ENCODE data around the gene LSAMP. TPM values are rescaled to one million over a fixed set of nuclear protein-coding genes. Genes with fewer than 3 reads are reported as not detected.

Gene LSAMP
- total and polyA plus RNA-seq, 2 experiments from 2014 or later = 4.6 to 6.0 TPM

DNA sequence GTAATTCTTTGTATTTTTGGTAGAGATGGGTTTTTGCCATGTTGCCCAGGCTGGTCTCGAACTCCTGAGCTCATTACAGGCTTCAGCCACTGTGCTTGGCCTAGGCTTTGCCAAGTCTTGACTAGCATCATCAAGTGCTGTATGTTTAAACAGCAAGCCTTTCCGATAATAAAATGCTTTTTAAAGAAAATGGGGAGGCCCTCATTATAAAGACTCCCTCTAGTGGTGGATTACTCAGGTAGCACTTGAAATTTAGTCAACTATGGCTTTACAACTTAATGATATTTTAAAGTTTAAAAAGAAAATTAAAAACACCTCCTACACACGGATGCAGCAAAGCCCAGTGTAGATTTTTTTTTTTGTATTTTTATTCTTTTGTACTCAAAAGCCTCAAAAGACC, 608.3 kb downstream of the LSAMP start:
- Histone ChIP-seq H3K4me3 (no peak overlapping the region), H3K4me1 (ENCODE audit: low read depth) (peaks cover 7% of the 10 kb centered on the region), H3K27ac (no peak overlapping the region), H3K36me3 (no peaks in the 10 kb centered on the region), H3K9me3 (ENCODE audit: low read depth) (no peaks in the 10 kb centered on the region), H3K27me3 (no peaks in the 10 kb centered on the region)
- peak; percentile 32 to 47 for DNase-seq (ENCODE audit: low read depth in 1 of 2, low spot score in 1 of 2)
- TF ChIP-seq, protein P1, sequence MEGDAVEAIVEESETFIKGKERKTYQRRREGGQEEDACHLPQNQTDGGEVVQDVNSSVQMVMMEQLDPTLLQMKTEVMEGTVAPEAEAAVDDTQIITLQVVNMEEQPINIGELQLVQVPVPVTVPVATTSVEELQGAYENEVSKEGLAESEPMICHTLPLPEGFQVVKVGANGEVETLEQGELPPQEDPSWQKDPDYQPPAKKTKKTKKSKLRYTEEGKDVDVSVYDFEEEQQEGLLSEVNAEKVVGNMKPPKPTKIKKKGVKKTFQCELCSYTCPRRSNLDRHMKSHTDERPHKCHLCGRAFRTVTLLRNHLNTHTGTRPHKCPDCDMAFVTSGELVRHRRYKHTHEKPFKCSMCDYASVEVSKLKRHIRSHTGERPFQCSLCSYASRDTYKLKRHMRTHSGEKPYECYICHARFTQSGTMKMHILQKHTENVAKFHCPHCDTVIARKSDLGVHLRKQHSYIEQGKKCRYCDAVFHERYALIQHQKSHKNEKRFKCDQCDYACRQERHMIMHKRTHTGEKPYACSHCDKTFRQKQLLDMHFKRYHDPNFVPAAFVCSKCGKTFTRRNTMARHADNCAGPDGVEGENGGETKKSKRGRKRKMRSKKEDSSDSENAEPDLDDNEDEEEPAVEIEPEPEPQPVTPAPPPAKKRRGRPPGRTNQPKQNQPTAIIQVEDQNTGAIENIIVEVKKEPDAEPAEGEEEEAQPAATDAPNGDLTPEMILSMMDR (IDR thresholded peaks at IDR 0.05; ENCODE audit: low read depth, low read length) = peak; percentile 77

DNA sequence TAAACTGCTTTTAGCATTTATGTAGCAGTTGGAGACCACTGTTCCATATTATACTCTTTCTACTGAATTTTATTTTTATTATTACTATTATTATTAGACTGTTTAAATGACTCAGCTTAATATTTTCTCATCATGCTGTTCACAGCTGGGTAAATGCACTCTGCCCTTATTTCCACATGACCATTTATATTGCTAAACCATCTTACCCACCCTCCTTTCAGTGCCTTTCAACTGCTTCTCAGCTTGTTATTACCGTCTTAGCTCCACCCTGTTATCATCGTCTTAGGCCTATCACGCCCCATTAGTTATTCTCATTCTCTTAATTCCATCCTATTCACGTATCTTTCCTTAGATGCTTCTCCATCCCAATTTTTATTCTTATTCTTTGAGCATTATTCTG, 609.3 kb downstream of the LSAMP start:
- Histone ChIP-seq H3K27ac (no peak overlapping the region), H3K4me1 (ENCODE audit: low read depth) (no peaks in the 10 kb centered on the region), H3K27me3 (no peaks in the 10 kb centered on the region), H3K36me3 (no peaks in the 10 kb centered on the region), H3K4me3 (no peak overlapping the region), H3K9me3 (ENCODE audit: low read depth) (no peaks in the 10 kb centered on the region)
- TF ChIP-seq, protein P1 (IDR thresholded peaks at IDR 0.05; ENCODE audit: low read depth, low read length) = no peak
- DNase-seq (ENCODE audit: low read depth in 1 of 2, low spot score in 1 of 2) = no peak

DNA sequence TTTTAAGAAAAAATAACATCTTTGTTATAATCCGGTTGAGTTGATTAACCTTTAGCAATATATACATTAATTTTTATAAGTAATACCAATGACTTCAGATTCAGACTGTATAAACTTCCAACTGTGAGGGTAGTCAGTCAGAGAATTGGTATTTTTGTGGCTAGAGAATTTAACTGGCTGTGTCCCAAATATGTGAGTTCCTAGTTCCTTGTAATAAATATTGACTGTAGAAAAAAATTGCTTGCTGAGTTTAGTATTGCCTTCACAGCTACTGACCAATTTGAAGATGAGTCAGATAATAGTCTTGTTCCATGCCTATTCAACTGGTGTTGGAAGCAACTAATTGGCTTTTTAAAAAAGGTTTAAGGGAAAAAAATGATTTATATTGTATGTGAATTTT, 611.2 kb downstream of the LSAMP start:
- H3K27ac ChIP-seq = no peak overlapping the region
- no peaks in the 10 kb centered on the region for H3K4me1 ChIP-seq (ENCODE audit: low read depth)
- peak in 1 of 2 donors; percentile 50 for DNase-seq (ENCODE audit: low read depth in 1 of 2, low spot score in 1 of 2)
- H3K9me3 ChIP-seq (ENCODE audit: low read depth) = no peaks in the 10 kb centered on the region
- no peaks in the 10 kb centered on the region for H3K27me3 ChIP-seq
- H3K4me3 ChIP-seq = no peak overlapping the region
- no peaks in the 10 kb centered on the region for H3K36me3 ChIP-seq
- TF ChIP-seq, protein P1 (IDR thresholded peaks at IDR 0.05; ENCODE audit: low read depth, low read length) = no peak

DNA sequence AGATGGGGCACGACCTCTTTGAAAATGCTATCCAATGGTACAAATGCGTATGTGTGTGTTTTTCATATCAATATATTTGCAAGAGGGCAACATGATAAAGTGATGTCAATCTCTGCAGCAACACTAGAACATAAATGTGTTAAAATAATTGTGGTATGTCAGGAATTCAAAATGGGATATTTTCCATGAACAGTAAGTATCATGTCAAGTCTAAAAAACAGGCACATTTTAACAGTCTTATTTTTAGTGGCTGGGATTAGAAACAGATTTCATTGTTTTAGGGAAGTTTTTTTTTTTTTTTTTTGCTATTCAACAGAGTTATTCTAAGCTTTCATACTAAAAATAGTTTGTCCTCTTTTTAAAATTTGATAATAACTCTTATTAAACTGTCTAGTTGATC, 612.2 kb downstream of the LSAMP start:
- no peak overlapping the region for H3K27ac ChIP-seq
- TF ChIP-seq, protein P1 (IDR thresholded peaks at IDR 0.05; ENCODE audit: low read depth, low read length) = no peak
- DNase-seq (ENCODE audit: low read depth in 1 of 2, low spot score in 1 of 2) = peak in 1 of 2 donors; percentile 18
- H3K9me3 ChIP-seq (ENCODE audit: low read depth) = no peaks in the 10 kb centered on the region
- no peaks in the 10 kb centered on the region for H3K27me3 ChIP-seq
- no peaks in the 10 kb centered on the region for H3K4me1 ChIP-seq (ENCODE audit: low read depth)
- H3K36me3 ChIP-seq = no peaks in the 10 kb centered on the region
- no peak overlapping the region for H3K4me3 ChIP-seq

DNA sequence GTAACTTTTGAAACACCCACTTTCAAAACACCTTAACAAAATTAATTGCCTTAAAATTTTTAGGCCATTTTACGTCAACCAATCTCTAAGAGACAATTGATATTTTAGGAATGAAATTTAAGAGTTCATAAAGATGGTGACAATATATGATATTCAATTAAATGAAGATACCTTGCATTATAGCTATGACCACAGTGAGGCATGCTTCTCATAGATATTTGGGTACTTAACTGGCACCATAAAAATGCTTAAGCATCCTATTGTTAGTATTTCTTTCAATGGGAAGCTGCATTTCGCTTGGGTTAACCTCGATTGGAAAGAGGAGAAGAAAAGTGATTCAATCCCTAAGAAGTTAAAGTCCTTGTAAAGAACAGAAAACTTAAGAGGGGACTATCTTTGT, 613.0 kb downstream of the LSAMP start:
- TF ChIP-seq, protein P1 (IDR thresholded peaks at IDR 0.05; ENCODE audit: low read depth, low read length) = no peak
- Histone ChIP-seq H3K4me3 (no peak overlapping the region), H3K4me1 (ENCODE audit: low read depth) (no peaks in the 10 kb centered on the region), H3K27me3 (no peaks in the 10 kb centered on the region), H3K36me3 (no peaks in the 10 kb centered on the region), H3K9me3 (ENCODE audit: low read depth) (no peaks in the 10 kb centered on the region), H3K27ac (no peak overlapping the region)
- no peak for DNase-seq (ENCODE audit: low read depth in 1 of 2, low spot score in 1 of 2)

DNA sequence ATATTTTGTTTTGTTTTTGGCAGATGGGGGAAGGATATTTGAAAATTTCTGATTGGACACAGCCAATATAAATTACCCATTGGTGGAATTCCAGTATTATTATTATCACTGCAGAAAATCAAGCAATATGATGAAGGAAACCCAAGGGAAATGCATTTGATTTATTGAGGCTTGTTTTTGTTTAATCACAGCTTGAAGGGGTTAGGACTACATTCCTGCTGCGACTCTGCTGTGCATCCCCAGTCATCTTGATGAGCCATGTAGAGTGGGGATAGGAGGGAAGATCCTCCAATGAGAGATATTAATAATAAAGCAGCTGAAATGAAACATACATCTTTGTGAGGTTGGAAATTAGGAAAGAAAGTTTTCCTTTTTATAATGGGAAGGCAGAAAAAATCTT, 613.4 kb downstream of the LSAMP start:
- Histone ChIP-seq H3K27ac (no peak overlapping the region), H3K27me3 (no peaks in the 10 kb centered on the region), H3K9me3 (ENCODE audit: low read depth) (no peaks in the 10 kb centered on the region), H3K36me3 (no peaks in the 10 kb centered on the region), H3K4me3 (no peak overlapping the region), H3K4me1 (ENCODE audit: low read depth) (no peaks in the 10 kb centered on the region)
- DNase-seq (ENCODE audit: low read depth in 1 of 2, low spot score in 1 of 2) = no peak
- TF ChIP-seq, protein P1 (IDR thresholded peaks at IDR 0.05; ENCODE audit: low read depth, low read length) = no peak
